Left cardiac atrium (tissue), 4 donors: ENCODE measurements around the gene FRMD7. TPM values are rescaled to one million over a fixed set of nuclear protein-coding genes. Genes with fewer than 3 reads are reported as not detected.

Experiments used
- ATAC-seq, 2 donors: fragments of 200-7000 bp; cut with Tn5 transposase; one replicate each; pipeline ENCODE4 v1.9.1; 2020; ENCODE audit warnings: mild to moderate bottlenecking in 2 of 2, moderate library complexity in 2 of 2
- DNase-seq: peaks from one replicate; pipeline ENCODE4 v3.0.0-alpha.2; 2020
- intact Hi-C, 2 donors: fragments of 100-400 bp; cut with DNase I; formaldehyde crosslinking; loops; one replicate each; pipeline versions ENCODE4 v1.14.1 to v1.15.1; 2022 to 2023
- total RNA-seq, 2 donors: library from RNA; stranded (reverse); fragmentation: NEBNext Ultra II Directional; extraction: Animal tissue kit (Norgen Biotek cat#: 25700); gene quantifications; one replicate each; pipeline ENCODE4 v1.2.1, GENCODE V29; 2021
- donor health status: DM: no; HTN: yes; CAD: no.
- donor health status: DM: no; HTN: yes; CAD: no; lungs with severe emphysema.
- donor health status: DM: yes; HTN: yes; CAD: no.
- donor health status: Dilated cardiomyopathy.

FRMD7 gene
- total RNA-seq, 2 donors from 2014 or later: not detected

DNA sequence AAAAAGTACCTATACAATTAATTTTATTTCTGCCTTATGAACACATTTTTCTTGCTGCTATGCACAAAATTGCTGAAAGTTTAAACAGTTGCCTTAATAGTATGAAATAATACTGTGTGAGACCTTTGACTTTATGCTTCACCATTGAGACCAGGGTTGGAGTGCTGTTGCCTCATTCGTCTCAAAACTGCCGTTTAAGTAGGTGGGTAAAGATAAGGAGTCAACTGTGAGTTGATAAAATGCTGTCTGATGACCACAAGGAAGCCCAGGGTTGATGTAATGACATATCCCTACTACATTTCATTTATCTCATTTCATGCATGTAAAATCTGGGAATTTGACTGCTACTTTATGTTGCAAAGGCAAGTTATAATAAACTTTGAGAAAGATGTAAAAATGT, 81.3 kb downstream of the FRMD7 start:
- DNase-seq (no peak), ATAC-seq (no peak)
- intact Hi-C loops: no loop called here

DNA sequence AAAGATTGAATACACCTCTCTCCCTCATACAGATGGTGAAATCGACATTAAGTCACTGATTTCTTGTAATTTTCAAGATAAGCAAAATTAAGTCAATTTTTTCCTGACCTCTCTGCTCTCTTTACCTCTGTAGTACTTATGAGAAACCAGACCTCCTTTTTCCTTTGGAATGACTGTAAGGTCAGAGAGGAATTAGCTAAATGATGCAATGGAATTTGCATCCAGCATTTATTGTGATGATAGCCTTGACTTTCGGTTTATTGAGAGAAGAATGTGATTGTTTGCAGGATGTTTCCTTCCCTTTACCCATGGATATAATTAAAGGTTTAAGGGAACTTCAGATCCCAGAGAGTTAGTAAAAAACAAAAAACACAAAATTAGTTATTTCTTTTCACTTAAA, 82.4 kb downstream of the FRMD7 start:
- intact Hi-C loops: no loop called here
- no peak for ATAC-seq

DNA sequence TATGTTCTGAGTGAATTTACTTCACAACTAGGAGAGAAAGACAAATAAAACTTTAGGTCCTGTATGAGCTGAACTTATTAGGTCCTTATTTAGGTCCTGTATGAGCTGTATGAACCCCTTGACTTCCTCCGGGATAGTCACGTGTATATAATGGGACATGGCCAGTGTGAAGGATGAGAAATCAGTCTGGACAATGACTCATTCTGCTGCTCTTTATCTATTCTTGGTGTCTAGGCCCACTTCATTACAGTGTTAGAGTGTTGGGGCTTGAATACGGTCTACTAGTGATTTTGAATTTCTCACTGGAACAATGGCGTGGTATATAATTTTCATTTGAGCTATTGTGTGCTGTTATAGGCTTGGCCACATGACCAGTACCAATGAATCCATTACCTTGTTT, 82.9 kb downstream of the FRMD7 start:
- DNase-seq (no peak), ATAC-seq (no peak)
- intact Hi-C loops: no loop called here

More for the DNA sequence above, 82.4 kb downstream of the FRMD7 start:
- DNase-seq: no peak

DNA sequence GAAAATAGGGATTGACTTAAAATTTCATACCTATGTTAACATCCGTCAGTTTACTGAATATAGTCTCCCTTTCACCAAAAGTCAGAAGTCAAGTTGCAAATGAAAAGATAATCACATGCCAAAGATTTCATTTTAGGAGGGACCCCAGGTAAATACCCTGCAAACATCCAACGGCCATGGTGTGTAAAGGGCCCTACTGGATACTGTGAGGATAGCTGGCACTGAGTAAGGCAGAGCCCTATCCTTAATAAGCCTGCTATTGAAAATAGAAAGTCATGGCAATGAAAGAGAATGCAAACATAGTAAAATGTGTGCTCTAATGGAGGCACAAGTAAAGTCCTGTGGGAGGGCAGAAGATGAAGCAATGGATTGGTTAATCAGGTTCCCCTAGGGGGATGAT, 83.8 kb downstream of the FRMD7 start:
- no peak for ATAC-seq
- intact Hi-C loops: no loop called here
- no peak for DNase-seq

DNA sequence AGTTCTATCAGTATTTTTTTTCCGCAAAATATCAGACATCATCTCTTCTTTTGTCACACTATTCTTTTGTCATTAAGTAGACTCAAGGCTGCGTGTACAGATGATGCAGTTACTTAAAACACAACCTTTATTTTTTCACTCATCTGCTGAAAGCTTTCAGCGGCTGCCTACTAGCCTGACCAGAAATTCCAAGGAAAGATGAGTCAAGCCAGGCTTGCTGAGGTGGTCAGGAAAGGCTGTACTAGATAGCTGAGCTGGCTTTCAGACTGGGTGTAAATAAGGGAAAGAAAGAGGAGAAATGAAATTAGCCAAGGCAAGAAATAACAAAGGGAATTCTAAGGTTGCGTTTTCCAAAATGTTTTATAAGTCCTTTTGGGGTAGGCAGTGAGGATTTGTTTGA, 86.8 kb downstream of the FRMD7 start:
- peak in 1 of 2 donors; percentile 54 for ATAC-seq
- intact Hi-C loops: no loop called here

DNA sequence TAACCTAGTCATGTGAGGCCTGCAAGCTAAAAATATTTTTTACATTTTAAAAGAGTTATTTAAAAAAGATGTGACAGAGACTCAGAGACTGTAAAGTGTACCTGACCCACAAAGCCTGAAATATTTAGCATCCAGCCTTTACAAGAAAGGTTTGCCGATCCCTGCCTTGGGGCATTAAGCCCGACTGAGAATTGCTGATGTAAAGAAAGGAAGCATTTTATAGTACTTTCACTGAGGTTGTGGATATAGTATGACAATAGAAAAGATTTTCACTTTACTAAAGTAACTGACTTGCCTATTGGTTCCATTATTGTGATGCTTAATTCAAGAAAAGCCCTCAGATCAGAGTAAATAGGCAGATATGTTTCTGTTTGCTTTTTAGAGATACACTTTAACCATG, 87.8 kb downstream of the FRMD7 start:
- ATAC-seq (no peak), DNase-seq (no peak)
- intact Hi-C loops: no loop called here

More for the DNA sequence above, 86.8 kb downstream of the FRMD7 start:
- DNase-seq: no peak

DNA sequence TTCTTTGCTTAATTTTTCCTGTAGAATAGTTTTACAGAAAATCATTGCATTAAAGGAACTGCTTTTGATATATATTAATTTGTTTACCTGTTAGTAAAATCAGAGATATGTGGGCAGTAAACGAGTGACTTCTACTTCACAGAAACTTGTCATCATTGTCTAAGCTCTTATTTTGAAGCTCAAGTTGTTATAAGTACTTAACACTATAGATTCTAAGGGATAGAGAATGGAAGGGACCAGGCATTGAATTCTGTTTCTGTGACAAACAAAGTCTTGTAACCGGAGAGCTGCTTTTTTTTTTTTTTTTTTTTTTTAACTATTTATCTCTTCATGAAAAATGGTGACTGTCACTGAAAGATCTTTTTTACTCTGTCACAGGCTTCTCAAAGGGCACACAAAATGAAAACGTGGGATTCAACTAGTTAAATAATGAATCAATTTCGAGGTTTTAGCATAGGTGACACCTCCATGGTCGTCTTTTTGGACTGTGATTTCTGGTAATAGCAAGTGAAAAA, 90.3 kb downstream of the FRMD7 start:
- ATAC-seq (no peak), DNase-seq (no peak)
- intact Hi-C loops: no loop called here

DNA sequence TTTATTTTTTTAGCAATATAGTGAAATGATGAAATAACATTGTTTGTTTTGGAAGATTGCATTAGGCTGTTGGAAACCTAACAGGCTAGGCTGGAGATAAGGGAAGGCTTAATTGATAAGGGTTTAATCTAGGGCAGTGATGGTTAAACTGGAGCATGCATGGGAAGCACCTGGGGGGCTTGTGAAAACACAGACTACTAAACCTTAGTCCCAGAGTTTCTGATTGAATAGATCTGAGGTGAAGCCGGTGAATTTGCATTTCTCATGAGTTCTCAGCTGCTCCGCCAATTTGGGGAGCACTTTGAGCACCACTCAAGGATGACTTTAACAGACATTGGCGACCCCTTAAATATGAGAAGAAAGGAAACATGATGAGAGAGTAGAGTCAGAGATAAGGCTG, 93.2 kb downstream of the FRMD7 start:
- no peak for DNase-seq

DNA sequence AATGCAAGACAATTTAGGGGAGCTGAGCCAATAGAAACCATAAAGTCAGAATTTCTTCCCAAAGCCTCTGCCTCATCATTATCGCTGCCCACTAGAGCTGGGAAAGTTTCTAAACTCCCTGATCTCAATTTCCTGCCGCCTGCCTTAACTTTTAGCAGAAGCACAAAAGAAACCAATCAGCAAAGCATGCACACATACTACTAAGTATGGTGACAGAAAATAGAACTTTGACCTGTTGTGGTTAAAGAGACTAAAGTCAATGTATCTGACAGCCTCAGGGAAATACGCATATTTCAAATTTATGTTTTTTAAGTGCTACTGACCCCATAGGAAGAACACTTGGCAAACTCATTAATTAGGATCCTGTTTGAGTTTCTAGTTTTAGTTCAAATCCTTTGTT, 94.7 kb downstream of the FRMD7 start:
- ATAC-seq (no peak), DNase-seq (no peak)
- intact Hi-C loops: no loop called here

More for the DNA sequence above, 93.2 kb downstream of the FRMD7 start:
- ATAC-seq: no peak
- intact Hi-C loops: no loop called here

DNA sequence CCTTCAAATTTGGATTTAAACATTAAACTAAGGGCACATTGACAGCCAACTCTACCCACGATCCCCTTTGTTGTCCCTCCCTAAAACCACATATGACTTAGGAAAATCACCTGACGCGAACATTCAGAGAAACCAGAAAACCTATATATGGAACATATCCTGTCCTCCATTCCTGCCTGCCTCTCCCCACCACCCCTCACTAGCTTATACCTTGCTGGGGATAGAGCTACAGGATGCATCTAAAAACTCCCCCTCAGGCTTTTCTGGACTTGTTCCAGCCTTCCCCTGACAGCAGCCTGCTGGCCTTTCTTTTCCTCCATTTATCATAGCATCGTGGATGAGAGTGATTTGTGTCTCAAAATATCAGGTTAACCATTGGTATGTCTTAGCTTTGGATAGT, 96.0 kb downstream of the FRMD7 start:
- DNase-seq: no peak
- ATAC-seq: no peak
- intact Hi-C loops: no loop called here

DNA sequence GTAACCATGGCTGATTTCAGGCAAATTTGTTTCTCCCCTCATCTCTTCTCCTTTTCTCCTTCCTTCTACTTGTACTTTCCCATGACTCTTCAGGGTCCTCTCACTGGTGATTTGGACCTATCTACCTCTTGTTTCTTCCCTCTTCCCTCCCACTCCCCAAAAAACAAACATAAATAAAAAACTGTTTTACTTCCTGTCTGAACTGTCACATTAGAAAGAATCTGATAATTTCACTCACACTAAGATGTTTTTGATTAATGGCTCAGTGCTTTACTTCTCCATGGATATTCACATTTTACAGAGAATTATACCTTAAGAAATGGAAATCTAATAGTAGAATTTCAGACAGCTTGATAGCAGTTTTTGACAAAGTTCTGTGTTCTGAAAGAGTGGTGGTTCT, 97.6 kb downstream of the FRMD7 start:
- DNase-seq: no peak
- intact Hi-C loops: no loop called here
- ATAC-seq: no peak

Other genes starting within 250 kb of the FRMD7 start
- gene STK26, start 104.7 kb downstream of the FRMD7 start, total RNA-seq: 1 to 10 TPM; 1.5 to 2.1 TPM
- gene RAP2C, start 91.4 kb upstream of the FRMD7 start, total RNA-seq: 10 to 100 TPM; 20.6 to 25.4 TPM